Activated CD4-positive, alpha-beta T cell treated with anti-CD3 and anti-CD28 coated beads, Interleukin-2, amount 10 ng/mL, durations not matched to agents 24 days and 14 days (primary cell): ENCODE measurements around the gene CHCHD6. TPM values are rescaled to one million over a fixed set of nuclear protein-coding genes. Genes with fewer than 3 reads are reported as not detected.

Experiments used
- DNase-seq: peaks from one replicate; pipeline ENCODE4 v3.0.0; 2022
- H3K27ac Mint-ChIP-seq: one replicate; pipeline ENCODE4 v1.8.0; 2022; ENCODE audit warnings: mild to moderate bottlenecking, mixed read lengths
- H3K27me3 Mint-ChIP-seq: one replicate; pipeline ENCODE4 v1.8.0; 2022; ENCODE audit warnings: mixed read lengths
- H3K36me3 Mint-ChIP-seq: one replicate; pipeline ENCODE4 v1.8.0; 2022; ENCODE audit warnings: low read depth, mild to moderate bottlenecking, mixed read lengths
- H3K4me1 Mint-ChIP-seq: one replicate; pipeline ENCODE4 v1.8.0; 2021; ENCODE audit warnings: mixed read lengths
- H3K4me3 Mint-ChIP-seq: one replicate; pipeline ENCODE4 v1.8.0; 2022; ENCODE audit warnings: mild to moderate bottlenecking, moderate library complexity, mixed read lengths
- H3K9me3 Mint-ChIP-seq: one replicate; pipeline ENCODE4 v1.8.0; 2021; ENCODE audit warnings: mixed read lengths
- intact Hi-C: fragments of 100-400 bp; cut with micrococcal nuclease; formaldehyde crosslinking; loops from one replicate; pipeline ENCODE4 v1.15.1; 2023
- total RNA-seq: library from RNA; stranded (reverse); gene quantifications from 2 replicates; pipeline ENCODE4 v1.2.3, GENCODE V29; 2022

The CHCHD6 gene
- total RNA-seq, 1 donor from 2014 or later, result 18.5 TPM

- no peak for DNase-seq
- intact Hi-C loops, result no loop called here
- Mint-ChIP-seq H3K36me3 (no peaks in the 10 kb centered on the region), H3K27me3 (no peaks in the 10 kb centered on the region), H3K9me3 (no peaks in the 10 kb centered on the region), H3K4me3 (no peak overlapping the region), H3K27ac (no peak overlapping the region), H3K4me1 (no peaks in the 10 kb centered on the region)
Observed at GRCh38 chr3:126999383-126999782, 295.3 kb downstream of the CHCHD6 start.

- no peaks in the 10 kb centered on the region for H3K27me3 Mint-ChIP-seq
- intact Hi-C loops, result no loop called here
- H3K9me3 Mint-ChIP-seq, result no peaks in the 10 kb centered on the region
- no peaks in the 10 kb centered on the region for H3K4me1 Mint-ChIP-seq
- DNase-seq, result no peak
- no peak overlapping the region for H3K27ac Mint-ChIP-seq
- no peak overlapping the region for H3K4me3 Mint-ChIP-seq
- H3K36me3 Mint-ChIP-seq, result no peaks in the 10 kb centered on the region
Observed at GRCh38 chr3:127000119-127000518, 296.1 kb downstream of the CHCHD6 start.

- Mint-ChIP-seq H3K27me3 (no peaks in the 10 kb centered on the region), H3K4me1 (no peaks in the 10 kb centered on the region)
Observed at GRCh38 chr3:127000761-127001160, 296.7 kb downstream of the CHCHD6 start.

GRCh38 chr3:127001486-127002194 lies 297.6 kb downstream of the CHCHD6 start:
- H3K4me3 Mint-ChIP-seq, result no peak overlapping the region
- no peaks in the 10 kb centered on the region for H3K27me3 Mint-ChIP-seq
- no peaks in the 10 kb centered on the region for H3K4me1 Mint-ChIP-seq
- H3K27ac Mint-ChIP-seq, result no peak overlapping the region
- intact Hi-C loops, result no loop called here
- H3K9me3 Mint-ChIP-seq, result no peaks in the 10 kb centered on the region
- H3K36me3 Mint-ChIP-seq, result no peaks in the 10 kb centered on the region
- no peak for DNase-seq

More at GRCh38 chr3:127000761-127001160, 296.7 kb downstream of the CHCHD6 start:
- no peak for DNase-seq
- Mint-ChIP-seq H3K27ac (no peak overlapping the region), H3K4me3 (no peak overlapping the region), H3K9me3 (no peaks in the 10 kb centered on the region), H3K36me3 (no peaks in the 10 kb centered on the region)
- intact Hi-C loops, result no loop called here

GRCh38 chr3:127002195-127003174 lies 298.4 kb downstream of the CHCHD6 start:
- intact Hi-C loops, result no loop called here

GRCh38 chr3:127003175-127003555 lies 299.1 kb downstream of the CHCHD6 start:
- Mint-ChIP-seq H3K9me3 (no peaks in the 10 kb centered on the region), H3K27me3 (no peaks in the 10 kb centered on the region), H3K4me1 (no peaks in the 10 kb centered on the region), H3K36me3 (no peaks in the 10 kb centered on the region), H3K27ac (no peak overlapping the region), H3K4me3 (no peak overlapping the region)
- intact Hi-C loops, result no loop called here
- no peak for DNase-seq

More at GRCh38 chr3:127002195-127003174, 298.4 kb downstream of the CHCHD6 start:
- no peaks in the 10 kb centered on the region for H3K9me3 Mint-ChIP-seq
- no peak for DNase-seq
- no peaks in the 10 kb centered on the region for H3K36me3 Mint-ChIP-seq
- H3K4me1 Mint-ChIP-seq, result no peaks in the 10 kb centered on the region
- H3K4me3 Mint-ChIP-seq, result no peak overlapping the region
- no peak overlapping the region for H3K27ac Mint-ChIP-seq
- no peaks in the 10 kb centered on the region for H3K27me3 Mint-ChIP-seq

- Mint-ChIP-seq H3K27ac (no peak overlapping the region), H3K9me3 (no peaks in the 10 kb centered on the region), H3K4me3 (no peak overlapping the region), H3K36me3 (no peaks in the 10 kb centered on the region), H3K4me1 (no peaks in the 10 kb centered on the region), H3K27me3 (no peaks in the 10 kb centered on the region)
- DNase-seq, result no peak
- intact Hi-C loops, result no loop called here
Observed at GRCh38 chr3:127003601-127004280, 299.7 kb downstream of the CHCHD6 start.

GRCh38 chr3:127004641-127005397 lies 300.8 kb downstream of the CHCHD6 start:
- no peak overlapping the region for H3K4me3 Mint-ChIP-seq
- intact Hi-C loops, result no loop called here
- H3K4me1 Mint-ChIP-seq, result no peaks in the 10 kb centered on the region
- no peaks in the 10 kb centered on the region for H3K36me3 Mint-ChIP-seq
- H3K27me3 Mint-ChIP-seq, result no peaks in the 10 kb centered on the region
- DNase-seq, result no peak
- no peak overlapping the region for H3K27ac Mint-ChIP-seq
- H3K9me3 Mint-ChIP-seq, result no peaks in the 10 kb centered on the region

- H3K36me3 Mint-ChIP-seq, result no peaks in the 10 kb centered on the region
- H3K4me1 Mint-ChIP-seq, result no peaks in the 10 kb centered on the region
- intact Hi-C loops, result no loop called here
- no peak overlapping the region for H3K4me3 Mint-ChIP-seq
- H3K27ac Mint-ChIP-seq, result no peak overlapping the region
- no peaks in the 10 kb centered on the region for H3K9me3 Mint-ChIP-seq
- no peaks in the 10 kb centered on the region for H3K27me3 Mint-ChIP-seq
- no peak for DNase-seq
Observed at GRCh38 chr3:127005864-127006500, 301.9 kb downstream of the CHCHD6 start.

- no peak overlapping the region for H3K27ac Mint-ChIP-seq
- intact Hi-C loops, result no loop called here
Observed at GRCh38 chr3:127006781-127007436, 302.9 kb downstream of the CHCHD6 start.

GRCh38 chr3:127008236-127008635 lies 304.2 kb downstream of the CHCHD6 start:
- no peaks in the 10 kb centered on the region for H3K9me3 Mint-ChIP-seq
- no peaks in the 10 kb centered on the region for H3K4me1 Mint-ChIP-seq
- no peaks in the 10 kb centered on the region for H3K27me3 Mint-ChIP-seq
- H3K27ac Mint-ChIP-seq, result no peak overlapping the region
- no peak overlapping the region for H3K4me3 Mint-ChIP-seq
- no peak for DNase-seq
- H3K36me3 Mint-ChIP-seq, result no peaks in the 10 kb centered on the region
- intact Hi-C loops, result no loop called here

More at GRCh38 chr3:127006781-127007436, 302.9 kb downstream of the CHCHD6 start:
- DNase-seq, result no peak
- Mint-ChIP-seq H3K9me3 (no peaks in the 10 kb centered on the region), H3K4me3 (no peak overlapping the region), H3K4me1 (no peaks in the 10 kb centered on the region), H3K27me3 (no peaks in the 10 kb centered on the region), H3K36me3 (no peaks in the 10 kb centered on the region)

GRCh38 chr3:127009531-127009930 lies 305.5 kb downstream of the CHCHD6 start:
- DNase-seq, result no peak
- H3K27ac Mint-ChIP-seq, result no peak overlapping the region
- H3K27me3 Mint-ChIP-seq, result no peaks in the 10 kb centered on the region
- intact Hi-C loops, result no loop called here
- H3K4me3 Mint-ChIP-seq, result no peak overlapping the region
- H3K9me3 Mint-ChIP-seq, result no peaks in the 10 kb centered on the region
- no peaks in the 10 kb centered on the region for H3K36me3 Mint-ChIP-seq
- no peaks in the 10 kb centered on the region for H3K4me1 Mint-ChIP-seq
